ENCODE results near the gene FAM9C. TPM values are rescaled to one million over a fixed set of nuclear protein-coding genes. Genes with fewer than 3 reads are reported as not detected.

The FAM9C gene
- polyA plus RNA-seq, 2 donors = not detected

- H3K4me3 ChIP-seq (ENCODE audit: low read depth in 1 of 2, low read length in 2 of 2) = no peak overlapping the region
- H3K4me1 ChIP-seq (ENCODE audit: control insufficient read depth in 2 of 2, insufficient read depth in 2 of 2, low read length in 1 of 2) = no peaks in the 10 kb centered on the region
- H3K36me3 ChIP-seq (ENCODE audit: control insufficient read depth in 2 of 2, insufficient read depth in 2 of 2, low read length in 1 of 2) = no peaks in the 10 kb centered on the region
- WGBS, 2 donors = 70 to 88% methylated on average over 1 of the region's 1 CpG
- no peaks in the 10 kb centered on the region for H3K27me3 ChIP-seq (ENCODE audit: control insufficient read depth in 1 of 2, insufficient read depth in 2 of 2, low read length in 2 of 2)
- H3K27ac ChIP-seq (ENCODE audit: low read depth in 2 of 2, low read length in 1 of 2) = no peak overlapping the region
- H3K9me3 ChIP-seq (ENCODE audit: control insufficient read depth in 2 of 2, insufficient read depth in 1 of 2, low read depth in 1 of 2, low read length in 1 of 2) = no peaks in the 10 kb centered on the region
Observed at GRCh38 chrX:13046141-13046855, 1.9 kb upstream of the FAM9C start.

GRCh38 chrX:13043938-13044337 lies 482 bp downstream of the FAM9C start:
- H3K36me3 ChIP-seq (ENCODE audit: control insufficient read depth in 2 of 2, insufficient read depth in 2 of 2, low read length in 1 of 2) = no peaks in the 10 kb centered on the region
- H3K9me3 ChIP-seq (ENCODE audit: control insufficient read depth in 2 of 2, insufficient read depth in 1 of 2, low read depth in 1 of 2, low read length in 1 of 2) = no peaks in the 10 kb centered on the region
- no peaks in the 10 kb centered on the region for H3K27me3 ChIP-seq (ENCODE audit: control insufficient read depth in 1 of 2, insufficient read depth in 2 of 2, low read length in 2 of 2)
- no peak overlapping the region for H3K4me3 ChIP-seq (ENCODE audit: low read depth in 1 of 2, low read length in 2 of 2)
- WGBS, 2 donors = 89 to 93% methylated on average over 24 to 25 of the region's 25 CpGs
- no peaks in the 10 kb centered on the region for H3K4me1 ChIP-seq (ENCODE audit: control insufficient read depth in 2 of 2, insufficient read depth in 2 of 2, low read length in 1 of 2)
- H3K27ac ChIP-seq (ENCODE audit: low read depth in 2 of 2, low read length in 1 of 2) = no peak overlapping the region

- no peaks in the 10 kb centered on the region for H3K27me3 ChIP-seq (ENCODE audit: control insufficient read depth in 1 of 2, insufficient read depth in 2 of 2, low read length in 2 of 2)
- H3K36me3 ChIP-seq (ENCODE audit: control insufficient read depth in 2 of 2, insufficient read depth in 2 of 2, low read length in 1 of 2) = no peaks in the 10 kb centered on the region
- H3K9me3 ChIP-seq (ENCODE audit: control insufficient read depth in 2 of 2, insufficient read depth in 1 of 2, low read depth in 1 of 2, low read length in 1 of 2) = no peaks in the 10 kb centered on the region
- H3K4me1 ChIP-seq (ENCODE audit: control insufficient read depth in 2 of 2, insufficient read depth in 2 of 2, low read length in 1 of 2) = no peaks in the 10 kb centered on the region
- H3K27ac ChIP-seq (ENCODE audit: low read depth in 2 of 2, low read length in 1 of 2) = no peak overlapping the region
- H3K4me3 ChIP-seq (ENCODE audit: low read depth in 1 of 2, low read length in 2 of 2) = no peak overlapping the region
- WGBS, 2 donors = 72 to 76% methylated on average over 10 of the region's 10 CpGs
Observed at GRCh38 chrX:13043138-13043537, 1.3 kb downstream of the FAM9C start.

GRCh38 chrX:13036896-13037295 lies 7.5 kb downstream of the FAM9C start:
- Histone ChIP-seq H3K4me1 (ENCODE audit: control insufficient read depth in 2 of 2, insufficient read depth in 2 of 2, low read length in 1 of 2) (no peaks in the 10 kb centered on the region), H3K27ac (ENCODE audit: low read depth in 2 of 2, low read length in 1 of 2) (no peak overlapping the region), H3K27me3 (ENCODE audit: control insufficient read depth in 1 of 2, insufficient read depth in 2 of 2, low read length in 2 of 2) (no peaks in the 10 kb centered on the region), H3K9me3 (ENCODE audit: control insufficient read depth in 2 of 2, insufficient read depth in 1 of 2, low read depth in 1 of 2, low read length in 1 of 2) (no peaks in the 10 kb centered on the region), H3K4me3 (ENCODE audit: low read depth in 1 of 2, low read length in 2 of 2) (no peak overlapping the region), H3K36me3 (ENCODE audit: control insufficient read depth in 2 of 2, insufficient read depth in 2 of 2, low read length in 1 of 2) (no peaks in the 10 kb centered on the region)
- WGBS, 2 donors = 77 to 87% methylated on average over 3 of the region's 3 CpGs

- Histone ChIP-seq H3K4me1 (ENCODE audit: control insufficient read depth in 2 of 2, insufficient read depth in 2 of 2, low read length in 1 of 2) (no peaks in the 10 kb centered on the region), H3K4me3 (ENCODE audit: low read depth in 1 of 2, low read length in 2 of 2) (no peak overlapping the region), H3K27ac (ENCODE audit: low read depth in 2 of 2, low read length in 1 of 2) (no peak overlapping the region), H3K9me3 (ENCODE audit: control insufficient read depth in 2 of 2, insufficient read depth in 1 of 2, low read depth in 1 of 2, low read length in 1 of 2) (no peaks in the 10 kb centered on the region), H3K36me3 (ENCODE audit: control insufficient read depth in 2 of 2, insufficient read depth in 2 of 2, low read length in 1 of 2) (no peaks in the 10 kb centered on the region), H3K27me3 (ENCODE audit: control insufficient read depth in 1 of 2, insufficient read depth in 2 of 2, low read length in 2 of 2) (no peaks in the 10 kb centered on the region)
- WGBS, 2 donors = 90 to 98% methylated on average over 2 of the region's 2 CpGs
Observed at GRCh38 chrX:13033193-13033592, 11.2 kb downstream of the FAM9C start.

- 43 to 58% methylated on average over 8 of the region's 8 CpGs for WGBS, 2 donors
- Histone ChIP-seq H3K27me3 (ENCODE audit: control insufficient read depth in 1 of 2, insufficient read depth in 2 of 2, low read length in 2 of 2) (peaks cover 0 to 3% of the 10 kb centered on the region in 2 donors), H3K36me3 (ENCODE audit: control insufficient read depth in 2 of 2, insufficient read depth in 2 of 2, low read length in 1 of 2) (no peaks in the 10 kb centered on the region), H3K9me3 (ENCODE audit: control insufficient read depth in 2 of 2, insufficient read depth in 1 of 2, low read depth in 1 of 2, low read length in 1 of 2) (no peaks in the 10 kb centered on the region), H3K4me3 (ENCODE audit: low read depth in 1 of 2, low read length in 2 of 2) (no peak overlapping the region), H3K4me1 (ENCODE audit: control insufficient read depth in 2 of 2, insufficient read depth in 2 of 2, low read length in 1 of 2) (no peaks in the 10 kb centered on the region), H3K27ac (ENCODE audit: low read depth in 2 of 2, low read length in 1 of 2) (peak overlapping the region in 1 of 2 donors; percentile 21)
Observed at GRCh38 chrX:13029887-13030771, 14.3 kb downstream of the FAM9C start.

- no peaks in the 10 kb centered on the region for H3K36me3 ChIP-seq (ENCODE audit: control insufficient read depth in 2 of 2, insufficient read depth in 2 of 2, low read length in 1 of 2)
- H3K27ac ChIP-seq (ENCODE audit: low read depth in 2 of 2, low read length in 1 of 2) = peak overlapping the region in 1 of 2 donors; percentile 8
- peaks cover 0 to 3% of the 10 kb centered on the region in 2 donors for H3K27me3 ChIP-seq (ENCODE audit: control insufficient read depth in 1 of 2, insufficient read depth in 2 of 2, low read length in 2 of 2)
- no peak overlapping the region for H3K4me3 ChIP-seq (ENCODE audit: low read depth in 1 of 2, low read length in 2 of 2)
- H3K9me3 ChIP-seq (ENCODE audit: control insufficient read depth in 2 of 2, insufficient read depth in 1 of 2, low read depth in 1 of 2, low read length in 1 of 2) = no peaks in the 10 kb centered on the region
- H3K4me1 ChIP-seq (ENCODE audit: control insufficient read depth in 2 of 2, insufficient read depth in 2 of 2, low read length in 1 of 2) = no peaks in the 10 kb centered on the region
Observed at GRCh38 chrX:13029637-13029886, 14.9 kb downstream of the FAM9C start.

- no peak overlapping the region for H3K4me3 ChIP-seq (ENCODE audit: low read depth in 1 of 2, low read length in 2 of 2)
- peaks cover 0 to 3% of the 10 kb centered on the region in 2 donors for H3K27me3 ChIP-seq (ENCODE audit: control insufficient read depth in 1 of 2, insufficient read depth in 2 of 2, low read length in 2 of 2)
- H3K36me3 ChIP-seq (ENCODE audit: control insufficient read depth in 2 of 2, insufficient read depth in 2 of 2, low read length in 1 of 2) = no peaks in the 10 kb centered on the region
- peak overlapping the region in 1 of 2 donors; percentile 8 for H3K27ac ChIP-seq (ENCODE audit: low read depth in 2 of 2, low read length in 1 of 2)
- no peaks in the 10 kb centered on the region for H3K9me3 ChIP-seq (ENCODE audit: control insufficient read depth in 2 of 2, insufficient read depth in 1 of 2, low read depth in 1 of 2, low read length in 1 of 2)
- WGBS, 2 donors = 17 to 23% methylated on average over 6 of the region's 6 CpGs
- H3K4me1 ChIP-seq (ENCODE audit: control insufficient read depth in 2 of 2, insufficient read depth in 2 of 2, low read length in 1 of 2) = no peaks in the 10 kb centered on the region
Observed at GRCh38 chrX:13028871-13029636, 15.4 kb downstream of the FAM9C start.

- no peaks in the 10 kb centered on the region for H3K4me1 ChIP-seq (ENCODE audit: control insufficient read depth in 2 of 2, insufficient read depth in 2 of 2, low read length in 1 of 2)
- H3K36me3 ChIP-seq (ENCODE audit: control insufficient read depth in 2 of 2, insufficient read depth in 2 of 2, low read length in 1 of 2) = no peaks in the 10 kb centered on the region
- 85 to 92% methylated on average over 8 of the region's 8 CpGs for WGBS, 2 donors
- H3K27ac ChIP-seq (ENCODE audit: low read depth in 2 of 2, low read length in 1 of 2) = no peak overlapping the region
- H3K27me3 ChIP-seq (ENCODE audit: control insufficient read depth in 1 of 2, insufficient read depth in 2 of 2, low read length in 2 of 2) = peaks cover 0 to 3% of the 10 kb centered on the region in 2 donors
- no peaks in the 10 kb centered on the region for H3K9me3 ChIP-seq (ENCODE audit: control insufficient read depth in 2 of 2, insufficient read depth in 1 of 2, low read depth in 1 of 2, low read length in 1 of 2)
- no peak overlapping the region for H3K4me3 ChIP-seq (ENCODE audit: low read depth in 1 of 2, low read length in 2 of 2)
Observed at GRCh38 chrX:13026877-13027652, 17.4 kb downstream of the FAM9C start.
